Gastroesophageal sphincter (tissue), 4 donors: ENCODE data around the gene ELAVL1. TPM values are rescaled to one million over a fixed set of nuclear protein-coding genes. Genes with fewer than 3 reads are reported as not detected.
"Not testable (repeated sequence)": the region's sequence is repeated elsewhere in the genome, so short reads cannot be mapped to it uniquely, and the experiment has no call there.

ENCODE experiments used
- ATAC-seq: fragments of 150-250 bp; one replicate; pipeline ENCODE4 v1.9.1; 2016; ENCODE audit warnings: mild to moderate bottlenecking, moderate library complexity
- H3K27ac ChIP-seq, 4 donors: fragments of 200-600 bp; sonication (generic) in 3 of 4; 1 replicate in 3 of 4; 2 replicates in 1 of 4; pipeline ENCODE4 v1.5.1; 2016 to 2019
- H3K27me3 ChIP-seq: fragments of 200-600 bp; sonication (generic); one replicate; pipeline ENCODE4 v1.5.1; 2019
- H3K36me3 ChIP-seq, 2 donors: fragments of 200-600 bp; sonication (generic); one replicate each; pipeline ENCODE4 v1.5.1; 2019; ENCODE audit warnings: control low read depth in 1 of 2
- H3K4me1 ChIP-seq, 3 donors: fragments of 200-600 bp; sonication (generic); 1 replicate in 2 of 3; 2 replicates in 1 of 3; pipeline ENCODE4 v1.5.1; 2016 to 2019; ENCODE audit warnings: control low read depth in 2 of 3
- H3K4me3 ChIP-seq, 2 donors: fragments of 200-600 bp; sonication (generic); one replicate each; pipeline ENCODE4 v1.5.1; 2019; ENCODE audit warnings: mild to moderate bottlenecking in 1 of 2, moderate library complexity in 1 of 2
- H3K9me3 ChIP-seq, 3 donors: fragments of 200-600 bp; sonication (generic); one replicate each; pipeline ENCODE4 v1.5.1; 2017 to 2019; ENCODE audit warnings: control low read depth in 2 of 3
- CTCF ChIP-seq, 4 experiments: fragments of 200-600 bp in 2 of 4; fragments of 450-650 bp in 2 of 4; sonication (generic) in 1 of 4; IDR thresholded peaks; one replicate each; pipeline ENCODE4 v1.5.1; 2017 to 2019; ENCODE audit warnings: antibody characterized with exemption in 4 of 4, mild to moderate bottlenecking in 2 of 4, moderate library complexity in 2 of 4
- EP300 ChIP-seq: sonication (generic); formaldehyde crosslinking; IDR thresholded peaks from one replicate; pipeline ENCODE4 v1.6.1; 2017; ENCODE audit warnings: antibody characterized with exemption, mild to moderate bottlenecking
- POLR2A ChIP-seq, 2 donors: fragments of 450-650 bp; IDR thresholded peaks; one replicate each; pipeline ENCODE4 v1.6.1; 2017; ENCODE audit warnings: antibody characterized with exemption in 2 of 2, mild to moderate bottlenecking in 2 of 2, moderate library complexity in 1 of 2
- POLR2AphosphoS5 ChIP-seq: sonication (generic); formaldehyde crosslinking; IDR thresholded peaks from one replicate; pipeline ENCODE4 v1.6.1; 2017; ENCODE audit warnings: antibody characterized with exemption
- WGBS, 2 donors: methylation state at CpG; one replicate each; pipeline ENCODE4 v1.1.5; 2018; ENCODE audit warnings: low coverage in 1 of 2; 5-methylcytosine and 5-hydroxymethylcytosine counted together
- total RNA-seq, 4 donors: library from RNA; depleted of rRNA; stranded (reverse); fragments of >200 nt; gene quantifications; one replicate each; pipeline ENCODE4 v1.1.0, GENCODE V29; 2016

The ELAVL1 gene
- total RNA-seq, 4 donors from 2014 or later, result 30.8 to 62.5 (median 34.6) TPM

GRCh38 chr19:7918615-7919421 is 86.6 kb downstream of the ELAVL1 start:
- peaks cover 50% of the 10 kb centered on the region for H3K27me3 ChIP-seq
- peaks cover 0 to 77% (median 45%) of the 10 kb centered on the region in 3 donors for H3K4me1 ChIP-seq
- no peak for ATAC-seq
- peak overlapping the region in 1 of 2 donors; percentile 64 for H3K4me3 ChIP-seq
- H3K36me3 ChIP-seq, result peaks cover 0 to 20% of the 10 kb centered on the region in 2 donors
- H3K27ac ChIP-seq, result peak overlapping the region in 3 of 4 donors; percentile 94 to 97 (median 94)
- no peaks in the 10 kb centered on the region for H3K9me3 ChIP-seq
- WGBS, 2 donors, result 57 to 61% methylated on average over 2 to 8 of the region's 42 CpGs
- TF ChIP-seq POLR2A (IDR thresholded peaks at IDR 0.05), result no peak
- TF ChIP-seq EP300, result no peak

GRCh38 chr19:7918062-7918614 is 87.3 kb downstream of the ELAVL1 start:
- peak overlapping the region in 1 of 2 donors; percentile 53 for H3K4me3 ChIP-seq
- 32 to 40% methylated on average over 5 to 18 of the region's 29 CpGs for WGBS, 2 donors
- peaks cover 0 to 70% (median 45%) of the 10 kb centered on the region in 3 donors for H3K4me1 ChIP-seq
- peaks cover 50% of the 10 kb centered on the region for H3K27me3 ChIP-seq
- H3K36me3 ChIP-seq, result peaks cover 0 to 25% of the 10 kb centered on the region in 2 donors
- H3K27ac ChIP-seq, result peak overlapping the region in 3 of 4 donors; percentile 94 to 97 (median 94)
- ATAC-seq, H3K9me3 ChIP-seq: not testable (repeated sequence)

GRCh38 chr19:7917267-7918061 is 88.0 kb downstream of the ELAVL1 start:
- 20% methylated on average over 1 of the region's 71 CpGs; no CpG with 5 or more reads in 1 of the 2 donors for WGBS, 2 donors
- ATAC-seq, result no peak
- H3K36me3 ChIP-seq, result peaks cover 0 to 25% of the 10 kb centered on the region in 2 donors
- H3K9me3 ChIP-seq, result no peaks in the 10 kb centered on the region
- H3K4me1 ChIP-seq, result peaks cover 0 to 63% (median 43%) of the 10 kb centered on the region in 3 donors
- H3K27ac ChIP-seq, result peak overlapping the region in 3 of 4 donors; percentile 85 to 97 (median 94)
- H3K27me3 ChIP-seq, result peaks cover 50% of the 10 kb centered on the region
- TF ChIP-seq EP300 (no peak), POLR2AphosphoS5 (no peak), CTCF (IDR thresholded peaks at IDR 0.05) (peak in 3 of 4 experiments; percentile 65 to 82 (median 65)), POLR2A (IDR thresholded peaks at IDR 0.05) (peak in 1 of 2 donors; percentile 40)
- H3K4me3 ChIP-seq, result peak overlapping the region; percentile 3 to 53

- WGBS, 2 donors, result no CpG with 5 or more reads among the region's 12 CpGs
- Histone ChIP-seq H3K9me3 (no peaks in the 10 kb centered on the region), H3K36me3 (peaks cover 0 to 25% of the 10 kb centered on the region in 2 donors), H3K27me3 (peaks cover 50% of the 10 kb centered on the region), H3K27ac (peak overlapping the region in 3 of 4 donors; percentile 85 to 97 (median 94)), H3K4me3 (peak overlapping the region in 1 of 2 donors; percentile 53), H3K4me1 (peaks cover 0 to 58% (median 37%) of the 10 kb centered on the region in 3 donors)
- no peak for ATAC-seq
- TF ChIP-seq POLR2AphosphoS5 (no peak), EP300 (no peak), POLR2A (IDR thresholded peaks at IDR 0.05) (no peak), CTCF (IDR thresholded peaks at IDR 0.05) (no peak)
Observed at GRCh38 chr19:7916955-7917266, 88.5 kb downstream of the ELAVL1 start.

GRCh38 chr19:7916103-7916954 is 89.1 kb downstream of the ELAVL1 start:
- 0% methylated on average over 3 of the region's 104 CpGs; no CpG with 5 or more reads in 1 of the 2 donors for WGBS, 2 donors
- Histone ChIP-seq H3K36me3 (peaks cover 0 to 26% of the 10 kb centered on the region in 2 donors), H3K27ac (peak overlapping the region in 3 of 4 donors; percentile 85 to 97 (median 94)), H3K27me3 (peaks cover 50% of the 10 kb centered on the region), H3K4me3 (peak overlapping the region; percentile 3 to 53), H3K4me1 (peaks cover 0 to 52% (median 31%) of the 10 kb centered on the region in 3 donors), H3K9me3 (no peaks in the 10 kb centered on the region)
- no peak for TF ChIP-seq POLR2AphosphoS5
- TF ChIP-seq CTCF (IDR thresholded peaks at IDR 0.05), result no peak
- no peak for TF ChIP-seq POLR2A (IDR thresholded peaks at IDR 0.05)
- TF ChIP-seq EP300, result no peak
- ATAC-seq, result no peak
